A549 (cell line): Measurements from ENCODE around the gene CCSER1. TPM values are rescaled to one million over a fixed set of nuclear protein-coding genes. Genes with fewer than 3 reads are reported as not detected.
A peak's percentile ranks its signal among the peaks of the same experiment; 100 is the strongest.

Source experiments
- ATAC-seq, 2 experiments: fragments of 200-7000 bp in 1 of 2; fragments of >200 bp in 1 of 2; cut with Nextera tagmentation in 1 of 2; cut with Tn5 transposase in 1 of 2; 3 replicates each; pipeline versions ENCODE4 v1.8.0 to v1.9.1; 2018 to 2020; ENCODE audit warnings: mild to moderate bottlenecking in 1 of 2, moderate library complexity in 1 of 2
- CTCF ChIA-PET: fragments of 300-600 bp; sonication (Branson Sonifier 250); formaldehyde crosslinking; extraction: SDS; loops from one replicate; lab custom pipeline; 2021; ENCODE audit warnings: antibody characterized with exemption, inconsistent platforms; lab: Yijun Ruan, JAX
- POLR2A ChIA-PET: fragments of 350-600 bp; formaldehyde crosslinking; extraction: SDS; loops from one replicate; lab custom pipeline; 2021; ENCODE audit warnings: antibody characterized with exemption, inconsistent platforms; lab: Yijun Ruan, JAX
- DNase-seq, 2 experiments: peaks; one replicate each; pipeline versions ENCODE4 v3.0.0 to v3.0.0-alpha.2; 2011 to 2016; ENCODE audit warnings: low read depth in 1 of 2, low spot score in 1 of 2
- FAIRE-seq: peaks from 2 replicates; lab custom pipeline; 2011; peaks lifted over from hg19 to GRCh38; lab: Jason Lieb, UNC
- H3K27ac ChIP-seq, 2 experiments: fragments of >200 bp; sonication (Bioruptor Twin); formaldehyde crosslinking; 3 replicates each; pipeline ENCODE4 v1.5.1; 2016 to 2017
- H3K4me1 ChIP-seq: fragments of >200 bp; sonication (Bioruptor Twin); formaldehyde crosslinking; 3 replicates; pipeline ENCODE4 v1.6.1; 2016
- H3K4me2 ChIP-seq: fragments of >200 bp; sonication (Bioruptor Twin); formaldehyde crosslinking; 3 replicates; pipeline ENCODE4 v1.6.1; 2016
- H3K4me3 ChIP-seq: fragments of >200 bp; sonication (Bioruptor Twin); formaldehyde crosslinking; 3 replicates; pipeline ENCODE4 v1.5.1; 2016
- H3K9me3 ChIP-seq: fragments of >200 bp; sonication (Bioruptor Twin); formaldehyde crosslinking; 3 replicates; pipeline ENCODE4 v1.6.1; 2016
- CBX8 ChIP-seq: fragments of 200-600 bp; sonication (generic); IDR thresholded peaks from 2 replicates; pipeline ENCODE4 v1.6.1; 2016
- CHD2 ChIP-seq: fragments of 150-350 bp; IDR thresholded peaks from 2 replicates; pipeline ENCODE4 v1.6.1; 2014; ENCODE audit warnings: low read length; ENCODE audit not compliant: partially characterized antibody
- EHMT2 ChIP-seq: fragments of 200-600 bp; sonication (generic); IDR thresholded peaks from 2 replicates; pipeline ENCODE4 v1.6.1; 2016; ENCODE audit warnings: antibody characterized with exemption, low read depth, mild to moderate bottlenecking, moderate library complexity
- ESRRA ChIP-seq: fragments of 150-350 bp; IDR thresholded peaks from 2 replicates; pipeline ENCODE4 v1.6.1; 2014; ENCODE audit warnings: mild to moderate bottlenecking, low read length, borderline replicate concordance
- FOSB ChIP-seq: fragments of 250-450 bp; sonication (Bioruptor Pico); IDR thresholded peaks from 2 replicates; pipeline ENCODE4 v1.5.0; 2020; ENCODE audit warnings: mild to moderate bottlenecking, moderate library complexity
- GATA3 ChIP-seq: IDR thresholded peaks from 2 replicates; pipeline ENCODE4 v1.6.1; 2012; ENCODE audit warnings: borderline replicate concordance
- HEYL ChIP-seq: fragments of 250-450 bp; sonication (Bioruptor Pico); IDR thresholded peaks from 2 replicates; pipeline ENCODE4 v1.8.0; 2021; ENCODE audit warnings: mild to moderate bottlenecking, moderate library complexity
- KDM1A ChIP-seq: fragments of 200-600 bp; sonication (generic); IDR thresholded peaks from 2 replicates; pipeline ENCODE4 v1.6.1; 2016; ENCODE audit warnings: low read depth, mild to moderate bottlenecking
- KDM5A ChIP-seq: fragments of 200-600 bp; sonication (generic); IDR thresholded peaks from 2 replicates; pipeline ENCODE4 v1.6.1; 2016; ENCODE audit warnings: antibody characterized with exemption, mild to moderate bottlenecking
- MAFK ChIP-seq: fragments of 450-650 bp; IDR thresholded peaks from 2 replicates; pipeline ENCODE4 v1.6.1; 2014; ENCODE audit not compliant: partially characterized antibody
- MAZ ChIP-seq: fragments of 150-350 bp; IDR thresholded peaks from 2 replicates; pipeline ENCODE4 v1.6.1; 2014; ENCODE audit warnings: antibody characterized with exemption, low read depth, low read length, borderline replicate concordance
- MYC ChIP-seq: IDR thresholded peaks from 2 replicates; pipeline ENCODE4 v1.6.1; 2012; ENCODE audit warnings: mild to moderate bottlenecking, inconsistent platforms, low read length, improper control_type of control experiment, borderline replicate concordance
- NFE2L2 ChIP-seq: fragments of 150-350 bp; conservative IDR thresholded peaks from 2 replicates; pipeline ENCODE4 v1.6.1; 2014; ENCODE audit warnings: low read length
- NR3C1 ChIP-seq: fragments of >200 bp; sonication (Bioruptor Twin); formaldehyde crosslinking; IDR thresholded peaks from 3 replicates; pipeline ENCODE4 v1.6.1; 2017
- POLR2AphosphoS2 ChIP-seq: conservative IDR thresholded peaks from 2 replicates; pipeline ENCODE4 v1.6.1; 2012; ENCODE audit warnings: low read length, improper control_type of control experiment, inconsistent platforms
- RAD21 ChIP-seq, 2 experiments: fragments of >200 bp in 1 of 2; sonication (Bioruptor Twin) in 1 of 2; formaldehyde crosslinking in 1 of 2; IDR thresholded peaks in 1 of 2; conservative IDR thresholded peaks in 1 of 2; 2 replicates in 1 of 2; 3 replicates in 1 of 2; pipeline ENCODE4 v1.6.1; 2012 to 2018; ENCODE audit warnings: inconsistent platforms in 1 of 2
- RCOR1 ChIP-seq: fragments of 150-350 bp; IDR thresholded peaks from 2 replicates; pipeline ENCODE4 v1.6.1; 2014; ENCODE audit warnings: antibody characterized with exemption, low read length, low read depth
- RNF2 ChIP-seq: fragments of 200-600 bp; sonication (generic); IDR thresholded peaks from 2 replicates; pipeline ENCODE4 v1.6.1; 2016; ENCODE audit warnings: low read depth, mild to moderate bottlenecking, antibody characterized with exemption, moderate library complexity, borderline replicate concordance
- SMC3 ChIP-seq: fragments of >200 bp; sonication (Bioruptor Twin); formaldehyde crosslinking; IDR thresholded peaks from 3 replicates; pipeline ENCODE4 v1.6.1; 2018; ENCODE audit warnings: inconsistent platforms
- SREBF2 ChIP-seq: fragments of 450-650 bp; IDR thresholded peaks from 2 replicates; pipeline ENCODE4 v1.6.1; 2014; ENCODE audit warnings: mild to moderate bottlenecking, moderate library complexity
- TP53 ChIP-seq: fragments of 250-450 bp; sonication (Bioruptor Pico); IDR thresholded peaks from 2 replicates; pipeline ENCODE4 v1.5.0; 2021; ENCODE audit warnings: mild to moderate bottlenecking, moderate library complexity
- ZC3H11A ChIP-seq: fragments of 450-650 bp; IDR thresholded peaks from 2 replicates; pipeline ENCODE4 v1.6.1; 2014; ENCODE audit warnings: antibody characterized with exemption, mild to moderate bottlenecking
- ZSCAN20 ChIP-seq: fragments of 250-450 bp; sonication (Bioruptor Pico); IDR thresholded peaks from 2 replicates; pipeline ENCODE4 v1.8.0; 2022; ENCODE audit warnings: mild to moderate bottlenecking, moderate library complexity
- WGBS: methylation state at CpG from one replicate; pipeline ENCODE4 v1.1.6; 2017; ENCODE audit errors: missing lambda C conversion rate; 5-methylcytosine and 5-hydroxymethylcytosine counted together
- polyA plus RNA-seq, 4 experiments: library from polyadenylated mRNA; depleted of rRNA in 3 of 4; stranded (reverse); fragments of >200 nt; fragmentation: RNase III in 1 of 4; extraction: RNeasy Plus Mini Kit Qiagen cat#74134 plus additional on column Dnase treatment in 1 of 4; gene quantifications; 2 replicates in 3 of 4; 3 replicates in 1 of 4; pipeline ENCODE4 v1.2.3, GENCODE V29; 2011 to 2017
- TF ChIP-seq, protein P1 (sequence below): fragments of >200 bp; sonication (Bioruptor Twin); formaldehyde crosslinking; IDR thresholded peaks from 2 replicates; pipeline ENCODE4 v1.6.1; 2016
- TF ChIP-seq, protein P2 (sequence below): fragments of 450-650 bp; IDR thresholded peaks from 2 replicates; pipeline ENCODE4 v1.6.1; 2014; ENCODE audit warnings: antibody characterized with exemption
- TF ChIP-seq, protein P3 (sequence below): IDR thresholded peaks from 2 replicates; pipeline ENCODE4 v1.6.1; 2012; ENCODE audit warnings: low read depth, borderline replicate concordance

Gene CCSER1
- polyA plus RNA-seq, 2 of the 4 experiments (the other 2 are of a cell fraction): 0.06 TPM; not detected in 1

DNA sequence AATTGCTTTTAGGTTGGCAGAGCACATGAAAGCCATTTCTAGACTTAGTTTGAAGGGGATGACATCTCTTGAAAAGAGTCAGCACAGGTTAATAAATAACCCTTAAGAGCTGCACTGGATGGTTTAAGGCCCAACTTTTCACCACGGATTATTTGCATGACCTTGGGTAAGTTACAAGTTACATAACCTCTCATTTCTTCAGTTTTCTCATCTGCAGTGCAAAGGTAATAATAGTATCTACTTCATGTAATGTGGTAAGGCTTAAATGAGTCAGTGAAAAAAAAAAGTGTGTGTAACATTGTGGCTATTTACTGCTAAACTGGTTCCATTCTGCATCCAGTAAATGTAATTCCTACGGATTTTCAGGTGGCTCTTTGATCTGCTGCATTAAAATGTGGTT is 715.8 kb downstream of the CCSER1 start:
- TF ChIP-seq TP53 (CRISPR knock-in tag) (no peak), RAD21 (conservative IDR thresholded peaks at IDR 0.05 in 1 of 2, IDR thresholded peaks at IDR 0.05 in 1 of 2) (0 out of 5 replicates have a peak, but pooled peaks of 1 of the 2 experiments have one; percentile 17)
- Histone ChIP-seq H3K4me1 (peaks cover 47% of the 10 kb centered on the region), H3K9me3 (no peaks in the 10 kb centered on the region), H3K4me2 (peak overlapping the region; percentile 52), H3K27ac (peak overlapping the region in 1 of 2 experiments; percentile 48; a peak in 1 of 6 replicates), H3K4me3 (no peak overlapping the region)
- 13% methylated on average over 2 of the region's 2 CpGs for WGBS
- DNase-seq (peak in 1 of 2 experiments; percentile 56), ATAC-seq (peak in 1 of 2 experiments; percentile 34; a peak in 4 of 6 replicates), FAIRE-seq (no peak)
- CTCF ChIA-PET: no interaction called here
- POLR2A ChIA-PET: no interaction called here

DNA sequence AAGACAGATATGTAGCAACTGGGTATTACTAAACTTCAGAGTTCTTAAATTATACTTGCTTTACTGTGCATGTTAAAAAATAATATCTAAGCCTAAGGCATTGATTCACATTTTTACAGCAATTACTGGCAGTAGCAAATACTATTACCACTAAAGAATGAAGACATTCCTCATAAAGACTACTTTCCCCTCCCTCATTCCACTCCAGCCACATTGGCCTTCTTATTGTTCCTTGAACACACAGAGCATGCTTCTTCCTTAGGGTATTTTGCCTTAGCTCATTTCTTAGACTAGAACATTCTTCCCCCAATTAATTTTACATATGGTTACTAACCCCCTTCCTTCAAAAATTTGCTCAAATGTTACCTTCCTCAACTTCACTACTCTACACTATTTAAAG is 717.0 kb downstream of the CCSER1 start:
- CTCF ChIA-PET: no interaction called here
- H3K9me3 ChIP-seq: no peaks in the 10 kb centered on the region
- DNase-seq: no peak
- TF ChIP-seq SMC3: no peak
- TF ChIP-seq, all 56 proteins: peak for 0
- ATAC-seq (no peak), FAIRE-seq (no peak)
- H3K4me3 ChIP-seq: no peak overlapping the region
- POLR2A ChIA-PET: no interaction called here
- H3K4me1 ChIP-seq: peaks cover 47% of the 10 kb centered on the region
- H3K27ac ChIP-seq: no peak overlapping the region
- no peak overlapping the region for H3K4me2 ChIP-seq

DNA sequence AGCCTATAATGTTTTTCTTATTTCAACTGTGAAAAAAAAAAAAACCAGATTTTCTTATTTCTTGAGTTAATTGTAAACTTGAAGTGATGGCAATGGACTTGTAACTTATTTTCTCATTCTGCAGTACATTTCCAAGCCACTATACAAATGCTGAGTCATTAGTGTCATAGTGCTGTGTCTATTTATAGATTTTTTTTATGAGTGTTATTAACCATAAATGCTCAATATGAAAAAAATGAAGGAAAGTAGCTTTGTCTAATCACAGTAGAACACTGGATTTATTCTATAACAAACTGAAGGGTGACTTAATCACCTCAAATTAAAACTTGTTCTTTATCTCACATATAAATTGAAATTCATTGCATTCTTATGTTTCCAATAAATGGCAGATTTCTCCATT is 718.6 kb downstream of the CCSER1 start:
- FAIRE-seq (no peak), DNase-seq (peak in 1 of 2 experiments; percentile 18), ATAC-seq (no peak)
- TF ChIP-seq KDM5A (no peak), KDM1A (no peak), NFE2L2 (peak; percentile 60; the same call in 1 of the 2 replicates), MAFK (peak; percentile 89), MAZ (no peak)
- Histone ChIP-seq H3K27ac (peak overlapping the region in 1 of 2 experiments; percentile 58; a peak in 3 of 6 replicates), H3K4me3 (no peak overlapping the region), H3K9me3 (no peaks in the 10 kb centered on the region), H3K4me2 (peak overlapping the region; percentile 43), H3K4me1 (peaks cover 44% of the 10 kb centered on the region)
- POLR2A ChIA-PET: no interaction called here
- CTCF ChIA-PET: no interaction called here

DNA sequence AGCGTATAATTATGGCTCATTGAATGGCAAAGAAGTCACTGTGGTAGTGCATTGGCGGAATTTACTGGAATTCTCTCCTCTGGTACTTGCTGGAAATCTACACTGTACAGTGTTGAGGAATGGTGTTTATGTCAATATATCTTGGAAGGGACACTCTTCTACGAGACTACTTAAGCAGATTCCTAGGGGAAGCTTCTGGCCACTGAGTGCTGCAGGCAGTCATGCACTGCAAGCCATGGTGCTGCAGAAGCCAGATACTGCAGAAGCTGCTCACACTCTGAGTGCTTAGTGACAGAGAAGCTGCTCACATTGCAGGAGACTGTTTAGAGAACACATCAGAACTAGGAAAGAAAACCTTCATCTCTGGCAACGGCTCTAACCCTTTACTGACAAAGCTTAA is 725.0 kb downstream of the CCSER1 start:
- no peaks in the 10 kb centered on the region for H3K9me3 ChIP-seq
- no peak overlapping the region for H3K27ac ChIP-seq
- H3K4me2 ChIP-seq: no peak overlapping the region
- ATAC-seq (no peak), DNase-seq (no peak), FAIRE-seq (no peak)
- 48% methylated on average over 4 of the region's 4 CpGs for WGBS
- TF ChIP-seq SREBF2 (no peak), GATA3 (no peak), NR3C1 (no peak), CHD2 (no peak), HEYL (no peak), CBX8 (no peak), FOSB (CRISPR knock-in tag) (no peak), KDM5A (no peak), RNF2 (no peak), ESRRA (no peak), ZSCAN20 (CRISPR knock-in tag) (no peak), RAD21 (conservative IDR thresholded peaks at IDR 0.05 in 1 of 2, IDR thresholded peaks at IDR 0.05 in 1 of 2) (no peak)
- TF ChIP-seq, protein P1, sequence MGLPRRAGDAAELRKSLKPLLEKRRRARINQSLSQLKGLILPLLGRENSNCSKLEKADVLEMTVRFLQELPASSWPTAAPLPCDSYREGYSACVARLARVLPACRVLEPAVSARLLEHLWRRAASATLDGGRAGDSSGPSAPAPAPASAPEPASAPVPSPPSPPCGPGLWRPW: no peak
- H3K4me3 ChIP-seq: no peak overlapping the region
- ChIA-PET POLR2A (no interaction called here), CTCF (no interaction called here)
- no peaks in the 10 kb centered on the region for H3K4me1 ChIP-seq

- no peak overlapping the region for H3K4me2 ChIP-seq
- POLR2A ChIA-PET: no interaction called here
- TF ChIP-seq, protein P2, sequence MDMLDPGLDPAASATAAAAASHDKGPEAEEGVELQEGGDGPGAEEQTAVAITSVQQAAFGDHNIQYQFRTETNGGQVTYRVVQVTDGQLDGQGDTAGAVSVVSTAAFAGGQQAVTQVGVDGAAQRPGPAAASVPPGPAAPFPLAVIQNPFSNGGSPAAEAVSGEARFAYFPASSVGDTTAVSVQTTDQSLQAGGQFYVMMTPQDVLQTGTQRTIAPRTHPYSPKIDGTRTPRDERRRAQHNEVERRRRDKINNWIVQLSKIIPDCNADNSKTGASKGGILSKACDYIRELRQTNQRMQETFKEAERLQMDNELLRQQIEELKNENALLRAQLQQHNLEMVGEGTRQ: no peak
- TF ChIP-seq, protein P1: no peak
- TF ChIP-seq EHMT2 (no peak), MAFK (no peak), POLR2AphosphoS2 (no peak), MYC (no peak), RCOR1 (no peak), MAZ (no peak), ZC3H11A (no peak)
- TF ChIP-seq, protein P3, sequence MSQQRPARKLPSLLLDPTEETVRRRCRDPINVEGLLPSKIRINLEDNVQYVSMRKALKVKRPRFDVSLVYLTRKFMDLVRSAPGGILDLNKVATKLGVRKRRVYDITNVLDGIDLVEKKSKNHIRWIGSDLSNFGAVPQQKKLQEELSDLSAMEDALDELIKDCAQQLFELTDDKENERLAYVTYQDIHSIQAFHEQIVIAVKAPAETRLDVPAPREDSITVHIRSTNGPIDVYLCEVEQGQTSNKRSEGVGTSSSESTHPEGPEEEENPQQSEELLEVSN: no peak
These were observed 727.9 kb downstream of the CCSER1 start for GRCh38 chr4:90855111-90855510.

More at GRCh38 chr4:90855111-90855510, 727.9 kb downstream of the CCSER1 start:
- DNase-seq (no peak), FAIRE-seq (no peak), ATAC-seq (no peak)
- Histone ChIP-seq H3K4me1 (no peaks in the 10 kb centered on the region), H3K27ac (no peak overlapping the region), H3K9me3 (no peaks in the 10 kb centered on the region), H3K4me3 (no peak overlapping the region)
- CTCF ChIA-PET: no interaction called here
